Naive thymus-derived CD4-positive, alpha-beta T cell (primary cell): ENCODE results near the gene SYCP2. TPM values are rescaled to one million over a fixed set of nuclear protein-coding genes. Genes with fewer than 3 reads are reported as not detected.

Experiments
- ATAC-seq: fragments of 150-1000 bp; cut with Tn5 transposase; 2 replicates; pipeline ENCODE4 v1.10.0; 2021; ENCODE audit warnings: mild to moderate bottlenecking, moderate library complexity
- CTCF ChIA-PET: fragments of 350-600 bp; sonication (Branson Sonifier 250); formaldehyde crosslinking; loops from one replicate; lab custom pipeline; 2021; ENCODE audit warnings: antibody characterized with exemption; lab: Charles Lee
- POLR2A ChIA-PET: fragments of 350-600 bp; sonication (Branson Sonifier 250); formaldehyde crosslinking; loops from one replicate; lab custom pipeline; 2021; ENCODE audit warnings: antibody characterized with exemption, inconsistent platforms; lab: Charles Lee
- DNase-seq, 9 donors: peaks; one replicate each; pipeline versions ENCODE4 v3.0.0 to v3.0.0-alpha.2; 2020 to 2022; ENCODE audit warnings: mixed read lengths in 1 of 9
- H3K27ac ChIP-seq: one replicate; pipeline ENCODE4 v1.7.0; 2013; ENCODE audit warnings: mild to moderate bottlenecking, low read depth, low read length, moderate library complexity
- H3K27me3 ChIP-seq, 2 donors: one replicate each; pipeline ENCODE4 v1.7.0; 2013; ENCODE audit warnings: low read length in 2 of 2, mild to moderate bottlenecking in 2 of 2, moderate library complexity in 2 of 2; ENCODE audit not compliant: control insufficient read depth in 2 of 2, insufficient read depth in 2 of 2
- H3K36me3 ChIP-seq, 3 experiments: 1 replicate in 2 of 3; 2 replicates in 1 of 3; pipeline ENCODE4 v1.7.0; 2013; ENCODE audit warnings: low read length in 3 of 3, mild to moderate bottlenecking in 3 of 3, moderate library complexity in 1 of 3; ENCODE audit not compliant: insufficient read depth in 3 of 3, control insufficient read depth in 2 of 3
- H3K4me1 ChIP-seq, 2 donors: one replicate each; pipeline ENCODE4 v1.7.0; 2013; ENCODE audit warnings: low read length in 2 of 2, mild to moderate bottlenecking in 2 of 2, moderate library complexity in 1 of 2; ENCODE audit not compliant: control insufficient read depth in 2 of 2, insufficient read depth in 2 of 2
- H3K4me3 ChIP-seq: 2 replicates; pipeline ENCODE4 v1.7.0; 2013; ENCODE audit warnings: mild to moderate bottlenecking, low read length
- H3K9me3 ChIP-seq, 3 experiments: 1 replicate in 2 of 3; 2 replicates in 1 of 3; pipeline ENCODE4 v1.7.0; 2013; ENCODE audit warnings: low read length in 3 of 3; ENCODE audit not compliant: control insufficient read depth in 2 of 3
- H3K27ac Mint-ChIP-seq, 9 donors: one replicate each; pipeline ENCODE4 v1.8.0; 2020 to 2022; ENCODE audit warnings: mixed read lengths in 9 of 9, mild to moderate bottlenecking in 8 of 9, moderate library complexity in 5 of 9, inconsistent platforms in 2 of 9
- H3K27me3 Mint-ChIP-seq, 5 donors: one replicate each; pipeline ENCODE4 v1.8.0; 2021 to 2022; ENCODE audit warnings: mixed read lengths in 5 of 5, mild to moderate bottlenecking in 1 of 5
- H3K36me3 Mint-ChIP-seq, 5 donors: one replicate each; pipeline ENCODE4 v1.8.0; 2020 to 2022; ENCODE audit warnings: mixed read lengths in 5 of 5, mild to moderate bottlenecking in 3 of 5, inconsistent platforms in 1 of 5
- H3K4me1 Mint-ChIP-seq, 7 donors: one replicate each; pipeline ENCODE4 v1.8.0; 2020 to 2022; ENCODE audit warnings: mixed read lengths in 7 of 7, mild to moderate bottlenecking in 3 of 7, inconsistent platforms in 1 of 7
- H3K4me3 Mint-ChIP-seq, 10 donors: one replicate each; pipeline ENCODE4 v1.8.0; 2020 to 2022; ENCODE audit warnings: mild to moderate bottlenecking in 10 of 10, mixed read lengths in 10 of 10, moderate library complexity in 6 of 10, inconsistent platforms in 2 of 10
- H3K9me3 Mint-ChIP-seq, 11 donors: one replicate each; pipeline ENCODE4 v1.8.0; 2020 to 2022; ENCODE audit warnings: mixed read lengths in 11 of 11, mild to moderate bottlenecking in 4 of 11, inconsistent platforms in 1 of 11, moderate library complexity in 1 of 11
- intact Hi-C, 2 donors: fragments of 100-400 bp; cut with micrococcal nuclease; formaldehyde crosslinking; loops; one replicate each; pipeline ENCODE4 v1.15.1; 2023
- polyA plus RNA-seq, 2 donors: library from polyadenylated mRNA; unstranded; fragments of 300-500 nt; fragmentation: Illumina TruSeq; gene quantifications; one replicate each; pipeline ENCODE4 v1.2.3, GENCODE V29; 2021
- total RNA-seq, 6 experiments: library from RNA in 5 of 6; stranded (reverse) in 5 of 6; gene quantifications; 1 replicate in 5 of 6; 2 replicates in 1 of 6; pipeline ENCODE4 v1.2.3 and lab custom pipeline; 2021 to 2026

Gene SYCP2
- total and polyA plus RNA-seq, 7 experiments from 2014 or later: 0.47 to 7.8 (median 3.2) TPM

DNA sequence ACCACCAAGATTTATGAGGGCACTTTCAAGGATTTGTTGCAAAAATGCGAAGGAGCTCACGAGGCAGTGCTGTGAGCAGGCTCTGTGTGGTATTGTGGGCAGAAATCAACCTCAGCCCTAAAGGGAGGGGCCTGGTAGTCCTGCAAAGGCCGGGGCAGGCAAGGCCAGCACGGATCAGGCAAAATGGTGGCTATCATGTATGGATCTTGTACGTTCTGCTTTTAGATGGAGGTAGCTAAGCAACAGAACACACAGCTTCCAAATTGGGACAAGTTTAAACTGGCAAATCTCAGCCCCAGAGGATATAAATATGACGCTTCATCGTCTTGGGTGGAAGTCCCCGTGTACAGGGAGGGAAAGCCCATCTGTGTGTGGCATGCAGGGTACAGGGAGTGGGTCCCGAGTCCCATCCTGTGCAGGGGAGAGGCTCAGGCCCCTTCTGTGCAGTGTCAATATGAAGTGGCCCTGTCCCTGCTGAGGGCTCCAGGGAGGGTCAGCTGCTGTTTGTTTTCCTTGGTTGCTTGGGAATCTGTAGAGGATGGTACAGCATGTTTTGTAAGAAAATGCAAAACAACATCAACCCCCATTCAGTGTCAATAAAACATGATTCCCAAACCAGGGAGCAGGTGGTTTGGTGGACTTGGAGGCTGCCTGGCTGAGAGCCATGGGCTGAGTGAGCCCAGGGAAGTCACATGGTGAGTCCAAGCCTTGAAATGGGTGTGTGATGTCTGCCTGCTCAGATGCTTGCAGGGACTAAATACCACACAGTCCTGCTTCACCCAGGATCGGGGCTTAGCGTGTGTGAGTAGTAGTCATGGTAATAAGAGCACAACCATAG lies 113.0 kb downstream of the SYCP2 start:
- Mint-ChIP-seq H3K9me3 (peaks cover 0 to 2% (median 0%) of the 10 kb centered on the region in 11 donors), H3K4me1 (no peaks in the 10 kb centered on the region), H3K4me3 (no peak overlapping the region), H3K27me3 (peaks cover 0 to 20% (median 8%) of the 10 kb centered on the region in 5 donors), H3K36me3 (no peaks in the 10 kb centered on the region), H3K27ac (no peak overlapping the region)
- CTCF ChIA-PET: no interaction called here
- H3K36me3 ChIP-seq: no peaks in the 10 kb centered on the region
- ATAC-seq: no peak
- intact Hi-C loops: no loop called here
- no peaks in the 10 kb centered on the region for H3K4me1 ChIP-seq
- H3K27ac ChIP-seq: no peak overlapping the region
- no peaks in the 10 kb centered on the region for H3K9me3 ChIP-seq
- no peak for DNase-seq
- POLR2A ChIA-PET: no interaction called here
- no peaks in the 10 kb centered on the region for H3K27me3 ChIP-seq
- H3K4me3 ChIP-seq: no peak overlapping the region

DNA sequence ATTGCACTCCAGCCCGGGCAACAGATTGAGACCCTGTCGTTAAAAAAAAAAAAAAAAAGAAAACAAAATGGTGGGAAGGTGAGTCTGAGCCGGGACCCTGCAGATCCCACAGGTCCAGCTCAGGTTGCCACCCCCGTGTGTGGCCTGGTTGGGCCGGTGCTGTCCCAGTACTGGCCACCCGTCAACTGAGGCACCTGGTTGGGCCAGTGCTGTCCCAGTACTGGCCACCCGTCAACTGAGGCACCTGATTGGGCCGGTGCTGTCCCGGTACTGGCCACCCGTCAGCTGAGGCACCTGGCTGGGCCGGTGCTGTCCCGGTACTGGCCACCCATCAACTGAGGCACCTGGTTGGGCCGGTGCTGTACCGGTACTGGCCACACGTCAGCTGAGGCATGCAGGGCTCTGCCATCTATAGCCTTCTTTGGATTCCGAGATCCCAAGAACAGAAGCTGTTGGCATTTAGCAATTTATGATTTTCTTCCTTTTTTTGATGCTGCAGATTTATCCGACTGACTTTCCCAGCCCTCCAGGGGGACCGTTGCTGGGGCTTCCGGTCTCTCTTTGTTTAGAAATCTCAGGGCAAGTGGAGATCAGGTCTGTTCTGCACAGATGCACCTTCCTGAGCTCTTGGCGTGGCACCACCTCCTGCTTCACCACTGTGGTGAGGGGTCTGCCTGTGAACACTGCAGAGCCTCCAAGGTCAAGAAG lies 113.8 kb downstream of the SYCP2 start:
- no peak for ATAC-seq
- intact Hi-C loops: no loop called here
- Mint-ChIP-seq H3K4me1 (no peaks in the 10 kb centered on the region), H3K9me3 (peaks cover 0 to 2% (median 0%) of the 10 kb centered on the region in 11 donors), H3K27ac (no peak overlapping the region), H3K4me3 (no peak overlapping the region), H3K27me3 (peaks cover 0 to 20% (median 8%) of the 10 kb centered on the region in 5 donors), H3K36me3 (no peaks in the 10 kb centered on the region)
- Histone ChIP-seq H3K4me3 (no peak overlapping the region), H3K9me3 (no peaks in the 10 kb centered on the region), H3K36me3 (no peaks in the 10 kb centered on the region), H3K27me3 (no peaks in the 10 kb centered on the region), H3K4me1 (no peaks in the 10 kb centered on the region), H3K27ac (no peak overlapping the region)
- DNase-seq: no peak
- ChIA-PET POLR2A (no interaction called here), CTCF (no interaction called here)

DNA sequence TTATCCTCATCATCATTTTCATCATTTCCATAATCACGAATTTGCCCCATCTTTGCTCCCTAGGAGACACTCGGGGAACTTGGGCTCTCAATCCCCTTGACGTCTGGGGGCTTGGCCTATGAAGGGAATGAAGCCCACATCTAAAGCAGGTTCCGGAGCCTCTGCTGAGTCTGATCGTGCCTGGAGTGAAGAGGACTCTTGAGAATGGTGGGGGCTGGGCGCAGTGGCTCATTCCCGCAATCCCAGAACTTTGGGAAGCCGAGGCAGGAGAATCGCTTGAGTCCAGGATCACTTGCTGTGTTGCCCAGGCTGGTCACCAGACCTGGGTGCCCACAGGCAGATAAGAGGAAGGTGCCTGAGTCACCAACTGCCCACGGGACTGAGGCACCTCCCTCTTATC lies 114.5 kb downstream of the SYCP2 start:
- no peak for DNase-seq
- CTCF ChIA-PET: no interaction called here
- intact Hi-C loops: no loop called here

DNA sequence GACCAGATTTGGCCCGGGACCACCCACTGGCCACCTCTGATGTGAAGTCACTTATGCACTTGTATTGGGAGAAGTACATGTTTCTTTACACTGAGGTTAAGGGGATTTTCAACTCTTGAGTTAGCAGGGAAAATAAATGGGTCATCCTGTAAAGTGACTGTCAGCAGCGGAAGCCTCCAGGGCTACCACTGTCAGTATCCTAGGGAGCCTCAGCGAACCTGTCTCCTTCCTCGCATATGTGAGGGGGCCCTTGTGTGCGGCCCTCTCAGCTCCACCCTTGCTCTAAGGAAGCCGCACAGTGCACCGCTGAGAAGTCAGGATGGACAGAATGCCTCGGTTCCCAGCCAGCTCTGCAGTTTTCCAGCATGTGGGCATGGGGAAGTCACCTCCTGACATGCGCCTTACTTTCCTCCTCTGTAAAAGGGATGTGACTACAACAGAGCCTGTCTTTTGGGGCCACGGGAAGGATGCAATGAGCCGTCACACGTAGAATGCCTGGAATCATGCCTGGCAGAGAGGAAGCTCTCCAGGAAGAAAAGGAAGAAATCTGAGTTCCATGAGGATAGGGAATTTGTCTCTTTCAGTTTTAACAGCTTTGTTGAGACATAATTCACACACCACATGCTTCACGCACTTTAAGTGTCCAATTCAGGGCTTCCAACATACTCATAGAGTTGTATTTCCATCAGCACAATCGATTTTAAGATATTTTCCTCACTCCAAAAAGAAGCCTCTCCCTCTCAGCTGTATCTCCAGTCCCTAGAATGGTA lies 115.4 kb downstream of the SYCP2 start:
- no peaks in the 10 kb centered on the region for H3K36me3 Mint-ChIP-seq
- H3K4me1 Mint-ChIP-seq: no peaks in the 10 kb centered on the region
- H3K27me3 Mint-ChIP-seq: peaks cover 0 to 20% (median 8%) of the 10 kb centered on the region in 5 donors
- Histone ChIP-seq H3K27ac (no peak overlapping the region), H3K9me3 (no peaks in the 10 kb centered on the region), H3K27me3 (no peaks in the 10 kb centered on the region), H3K36me3 (no peaks in the 10 kb centered on the region), H3K4me3 (no peak overlapping the region), H3K4me1 (no peaks in the 10 kb centered on the region)
- ChIA-PET POLR2A (no interaction called here), CTCF (no interaction called here)
- intact Hi-C loops: no loop called here
- DNase-seq (no peak), ATAC-seq (no peak)
- H3K27ac Mint-ChIP-seq: no peak overlapping the region
- H3K4me3 Mint-ChIP-seq: no peak overlapping the region
- H3K9me3 Mint-ChIP-seq: peaks cover 0 to 2% (median 0%) of the 10 kb centered on the region in 11 donors

More for the DNA sequence above, 114.5 kb downstream of the SYCP2 start:
- POLR2A ChIA-PET: no interaction called here
- Histone ChIP-seq H3K4me1 (no peaks in the 10 kb centered on the region), H3K27ac (no peak overlapping the region), H3K36me3 (no peaks in the 10 kb centered on the region), H3K9me3 (no peaks in the 10 kb centered on the region), H3K27me3 (no peaks in the 10 kb centered on the region), H3K4me3 (no peak overlapping the region)
- ATAC-seq: no peak
- H3K9me3 Mint-ChIP-seq: peaks cover 0 to 2% (median 0%) of the 10 kb centered on the region in 11 donors
- H3K36me3 Mint-ChIP-seq: no peaks in the 10 kb centered on the region
- H3K27ac Mint-ChIP-seq: no peak overlapping the region
- no peaks in the 10 kb centered on the region for H3K4me1 Mint-ChIP-seq
- no peak overlapping the region for H3K4me3 Mint-ChIP-seq
- peaks cover 0 to 20% (median 8%) of the 10 kb centered on the region in 5 donors for H3K27me3 Mint-ChIP-seq

DNA sequence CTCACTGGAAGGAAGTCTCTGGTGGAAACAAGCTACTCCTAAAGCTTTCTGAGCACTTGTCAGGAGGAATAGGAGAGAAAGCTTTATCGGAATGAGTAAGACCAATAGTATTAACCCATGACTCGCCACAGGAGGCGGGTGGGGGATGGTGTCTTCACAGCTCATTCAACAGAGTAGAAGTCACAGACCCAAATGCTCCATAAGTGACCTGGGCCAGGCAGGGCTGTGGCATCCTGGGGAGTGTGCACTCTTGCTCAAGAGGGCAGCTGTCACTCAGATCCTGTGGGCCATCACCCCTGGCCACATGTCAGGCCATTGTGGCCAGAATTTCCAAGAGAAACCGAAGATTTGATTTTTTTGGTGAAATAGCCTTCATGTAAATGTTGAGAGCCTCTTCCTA lies 116.0 kb downstream of the SYCP2 start:
- no peaks in the 10 kb centered on the region for H3K27me3 ChIP-seq
- H3K4me3 ChIP-seq: no peak overlapping the region
- POLR2A ChIA-PET: no interaction called here
- no peaks in the 10 kb centered on the region for H3K4me1 ChIP-seq
- Mint-ChIP-seq H3K27me3 (peaks cover 0 to 16% (median 8%) of the 10 kb centered on the region in 5 donors), H3K9me3 (peaks cover 0 to 2% (median 0%) of the 10 kb centered on the region in 11 donors), H3K4me1 (no peaks in the 10 kb centered on the region), H3K36me3 (no peaks in the 10 kb centered on the region), H3K4me3 (no peak overlapping the region), H3K27ac (no peak overlapping the region)
- no peak for DNase-seq
- no peaks in the 10 kb centered on the region for H3K9me3 ChIP-seq
- ATAC-seq: no peak
- no peaks in the 10 kb centered on the region for H3K36me3 ChIP-seq
- no peak overlapping the region for H3K27ac ChIP-seq
- CTCF ChIA-PET: no interaction called here
- intact Hi-C loops: no loop called here

DNA sequence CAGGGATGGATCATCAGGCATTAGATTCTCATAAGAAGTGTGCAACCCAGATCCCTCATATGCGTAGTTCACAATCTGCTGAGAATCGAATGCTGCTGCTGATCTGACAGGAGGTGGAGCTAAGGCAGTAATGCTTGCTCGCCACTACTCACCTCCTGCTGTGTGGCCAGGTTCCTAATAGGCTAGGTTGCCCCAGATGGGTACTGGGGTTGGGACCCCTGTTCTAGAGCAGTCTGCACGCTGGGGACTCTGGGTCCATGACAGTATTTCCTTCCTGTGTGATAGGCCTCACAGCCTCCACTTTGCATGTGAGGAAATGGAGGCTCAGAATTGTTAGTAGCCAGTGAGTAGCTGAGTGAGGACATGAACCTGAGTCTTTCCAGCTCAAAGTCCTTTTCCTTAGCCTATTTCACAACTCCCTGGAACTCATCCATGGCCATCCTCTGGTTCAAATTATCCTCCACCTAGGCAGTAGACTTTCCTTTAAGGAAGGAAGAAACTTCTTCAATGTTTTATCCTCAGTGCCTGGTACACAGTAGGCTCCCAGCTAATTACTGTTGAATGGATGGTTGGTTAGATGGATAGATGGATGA lies 117.2 kb downstream of the SYCP2 start:
- CTCF ChIA-PET: no interaction called here
- H3K9me3 ChIP-seq: no peaks in the 10 kb centered on the region
- Mint-ChIP-seq H3K27ac (no peak overlapping the region), H3K27me3 (peaks cover 0 to 11% (median 8%) of the 10 kb centered on the region in 5 donors), H3K4me1 (no peaks in the 10 kb centered on the region), H3K4me3 (no peak overlapping the region), H3K36me3 (no peaks in the 10 kb centered on the region), H3K9me3 (peaks cover 0 to 2% (median 0%) of the 10 kb centered on the region in 11 donors)
- intact Hi-C loops: no loop called here
- H3K4me3 ChIP-seq: no peak overlapping the region
- H3K27me3 ChIP-seq: no peaks in the 10 kb centered on the region
- POLR2A ChIA-PET: no interaction called here
- H3K27ac ChIP-seq: no peak overlapping the region
- ATAC-seq: no peak
- H3K36me3 ChIP-seq: no peaks in the 10 kb centered on the region
- DNase-seq: no peak
- H3K4me1 ChIP-seq: no peaks in the 10 kb centered on the region
